Suprapubic skin (tissue), 4 donors: ENCODE results near the gene LGR4. TPM values are rescaled to one million over a fixed set of nuclear protein-coding genes. Genes with fewer than 3 reads are reported as not detected.
A peak's percentile ranks its signal among the peaks of the same experiment; 100 is the strongest.

Experiments used
- DNase-seq, 2 donors: peaks; one replicate each; pipeline ENCODE4 v3.0.0-alpha.2; 2019; ENCODE audit warnings: low spot score in 2 of 2
- H3K27ac ChIP-seq: fragments of 200-600 bp; sonication (generic); one replicate; pipeline ENCODE4 v1.5.1; 2019
- H3K27me3 ChIP-seq: fragments of 200-600 bp; sonication (generic); one replicate; pipeline ENCODE4 v1.5.1; 2019
- H3K36me3 ChIP-seq: fragments of 200-600 bp; sonication (generic); one replicate; pipeline ENCODE4 v1.5.1; 2019
- H3K4me1 ChIP-seq: fragments of 200-600 bp; sonication (generic); one replicate; pipeline ENCODE4 v1.5.1; 2019
- H3K4me3 ChIP-seq: fragments of 200-600 bp; sonication (generic); one replicate; pipeline ENCODE4 v1.5.1; 2019; ENCODE audit warnings: mild to moderate bottlenecking
- H3K9me3 ChIP-seq: fragments of 200-600 bp; sonication (generic); one replicate; pipeline ENCODE4 v1.5.1; 2019
- EP300 ChIP-seq: sonication (generic); formaldehyde crosslinking; IDR thresholded peaks from one replicate; pipeline ENCODE4 v1.6.1; 2017; ENCODE audit warnings: antibody characterized with exemption
- POLR2A ChIP-seq, 2 donors: fragments of 450-650 bp; IDR thresholded peaks; one replicate each; pipeline ENCODE4 v1.6.1; 2017; ENCODE audit warnings: antibody characterized with exemption in 2 of 2, mild to moderate bottlenecking in 2 of 2, moderate library complexity in 2 of 2
- POLR2AphosphoS5 ChIP-seq, 3 donors: sonication (generic); formaldehyde crosslinking; IDR thresholded peaks; one replicate each; pipeline ENCODE4 v1.6.1; 2017; ENCODE audit warnings: antibody characterized with exemption in 3 of 3
- WGBS: methylation state at CpG from one replicate; pipeline ENCODE4 v1.1.5; 2018; 5-methylcytosine and 5-hydroxymethylcytosine counted together
- total RNA-seq, 4 donors: library from RNA; depleted of rRNA; stranded (reverse); fragments of >200 nt; gene quantifications; one replicate each; pipeline ENCODE4 v1.1.0, GENCODE V29; 2016
- TF ChIP-seq, protein P1 (sequence below), 2 donors: fragments of 200-600 bp in 1 of 2; fragments of 450-650 bp in 1 of 2; sonication (generic) in 1 of 2; IDR thresholded peaks; one replicate each; pipeline ENCODE4 v1.5.1; 2016 to 2019; ENCODE audit warnings: antibody characterized with exemption in 2 of 2, mild to moderate bottlenecking in 1 of 2, moderate library complexity in 1 of 2

LGR4 gene
- total RNA-seq, 4 donors from 2014 or later, result 54.7 to 143 (median 66.4) TPM

DNA sequence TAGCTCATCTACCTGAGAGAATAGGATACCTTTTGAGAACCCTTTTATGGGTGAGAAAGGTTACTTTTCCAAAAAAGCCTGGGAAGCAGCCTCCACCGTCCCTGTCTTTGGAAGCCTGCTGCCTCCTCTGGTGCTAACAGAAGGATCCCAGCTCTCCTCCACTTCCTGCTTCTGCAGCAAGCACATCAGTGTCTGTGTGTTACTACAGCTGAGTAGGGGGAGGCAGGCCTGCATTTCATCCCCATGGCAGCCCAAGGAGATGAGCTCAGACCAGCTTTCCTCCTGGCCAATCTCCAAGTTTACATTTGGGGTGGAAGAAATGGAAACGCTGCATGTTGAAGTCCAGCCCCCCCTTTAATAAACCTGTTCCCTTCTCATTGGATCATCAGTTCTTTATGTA is 102.2 kb downstream of the LGR4 start:
- H3K4me1 ChIP-seq, result no peaks in the 10 kb centered on the region
- TF ChIP-seq POLR2AphosphoS5 (IDR thresholded peaks at IDR 0.05) (no peak), EP300 (no peak)
- TF ChIP-seq, protein P1, sequence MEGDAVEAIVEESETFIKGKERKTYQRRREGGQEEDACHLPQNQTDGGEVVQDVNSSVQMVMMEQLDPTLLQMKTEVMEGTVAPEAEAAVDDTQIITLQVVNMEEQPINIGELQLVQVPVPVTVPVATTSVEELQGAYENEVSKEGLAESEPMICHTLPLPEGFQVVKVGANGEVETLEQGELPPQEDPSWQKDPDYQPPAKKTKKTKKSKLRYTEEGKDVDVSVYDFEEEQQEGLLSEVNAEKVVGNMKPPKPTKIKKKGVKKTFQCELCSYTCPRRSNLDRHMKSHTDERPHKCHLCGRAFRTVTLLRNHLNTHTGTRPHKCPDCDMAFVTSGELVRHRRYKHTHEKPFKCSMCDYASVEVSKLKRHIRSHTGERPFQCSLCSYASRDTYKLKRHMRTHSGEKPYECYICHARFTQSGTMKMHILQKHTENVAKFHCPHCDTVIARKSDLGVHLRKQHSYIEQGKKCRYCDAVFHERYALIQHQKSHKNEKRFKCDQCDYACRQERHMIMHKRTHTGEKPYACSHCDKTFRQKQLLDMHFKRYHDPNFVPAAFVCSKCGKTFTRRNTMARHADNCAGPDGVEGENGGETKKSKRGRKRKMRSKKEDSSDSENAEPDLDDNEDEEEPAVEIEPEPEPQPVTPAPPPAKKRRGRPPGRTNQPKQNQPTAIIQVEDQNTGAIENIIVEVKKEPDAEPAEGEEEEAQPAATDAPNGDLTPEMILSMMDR (IDR thresholded peaks at IDR 0.05), result no peak
- DNase-seq, result no peak
- no peak overlapping the region for H3K27ac ChIP-seq
- WGBS, result 63% methylated on average over 2 of the region's 2 CpGs
- H3K27me3 ChIP-seq, result no peaks in the 10 kb centered on the region
- H3K36me3 ChIP-seq, result peaks cover 55% of the 10 kb centered on the region
- H3K9me3 ChIP-seq, result no peaks in the 10 kb centered on the region
- no peak overlapping the region for H3K4me3 ChIP-seq

- 79% methylated on average over 10 of the region's 10 CpGs for WGBS
- H3K4me3 ChIP-seq, result no peak overlapping the region
Measured at GRCh38 chr11:27367881-27368280, 104.7 kb downstream of the LGR4 start.

GRCh38 chr11:27363576-27364117 is 108.9 kb downstream of the LGR4 start:
- WGBS, result 26% methylated on average over 13 of the region's 13 CpGs
- Histone ChIP-seq H3K9me3 (no peaks in the 10 kb centered on the region), H3K27me3 (no peaks in the 10 kb centered on the region), H3K27ac (peak overlapping the region; percentile 24), H3K4me1 (peaks cover 17% of the 10 kb centered on the region), H3K4me3 (peak overlapping the region; percentile 63), H3K36me3 (peaks cover 11% of the 10 kb centered on the region)
- TF ChIP-seq, protein P1 (IDR thresholded peaks at IDR 0.05), result no peak
- no peak for TF ChIP-seq POLR2A (IDR thresholded peaks at IDR 0.05)
- TF ChIP-seq POLR2AphosphoS5 (IDR thresholded peaks at IDR 0.05), result no peak
- TF ChIP-seq EP300, result no peak
- DNase-seq, result no peak

More at GRCh38 chr11:27367881-27368280, 104.7 kb downstream of the LGR4 start:
- TF ChIP-seq EP300 (no peak), POLR2A (IDR thresholded peaks at IDR 0.05) (no peak), POLR2AphosphoS5 (IDR thresholded peaks at IDR 0.05) (no peak)
- TF ChIP-seq, protein P1 (IDR thresholded peaks at IDR 0.05), result no peak
- no peak for DNase-seq
- H3K27ac ChIP-seq, result no peak overlapping the region
- H3K27me3 ChIP-seq, result no peaks in the 10 kb centered on the region
- peaks cover 37% of the 10 kb centered on the region for H3K36me3 ChIP-seq
- H3K4me1 ChIP-seq, result peaks cover 7% of the 10 kb centered on the region
- H3K9me3 ChIP-seq, result no peaks in the 10 kb centered on the region

GRCh38 chr11:27362749-27363575 is 109.6 kb downstream of the LGR4 start, which contains the start of gene CCDC34:
CCDC34 (minus strand) TSS chr11:27363215; CDS start chr11:27363194, 21 bp downstream.
- Histone ChIP-seq H3K27ac (peak within 1 kb of the TSS; percentile 24), H3K4me1 (peaks cover 17% of the 10 kb centered on the region), H3K9me3 (no peaks in the 10 kb centered on the region), H3K4me3 (peak within 1 kb of the TSS; percentile 63), H3K27me3 (no peaks in the 10 kb centered on the region), H3K36me3 (peaks cover 4% of the 10 kb centered on the region)
- WGBS, result 1% methylated on average over 18 of the region's 57 CpGs
- peak; percentile 92 for DNase-seq
- TF ChIP-seq EP300 (no peak), POLR2AphosphoS5 (IDR thresholded peaks at IDR 0.05) (peak in 2 of 3 donors; percentile 51 to 74)
- TF ChIP-seq, protein P1 (IDR thresholded peaks at IDR 0.05), result no peak
